Left lobe of liver (tissue), 2 donors: Measurements from ENCODE around the gene EMC10. TPM values are rescaled to one million over a fixed set of nuclear protein-coding genes. Genes with fewer than 3 reads are reported as not detected.

Source experiments
- ATAC-seq: fragments of 200-7000 bp; cut with Tn5 transposase; one replicate; pipeline ENCODE4 v1.9.1; 2020; ENCODE audit warnings: mild to moderate bottlenecking, moderate library complexity
- DNase-seq: peaks from one replicate; pipeline ENCODE4 v3.0.0-alpha.2; 2020; ENCODE audit warnings: low spot score
- total RNA-seq: library from RNA; stranded (reverse); gene quantifications from one replicate; pipeline ENCODE4 v1.2.1, GENCODE V29; 2021
- donor health status: DM: no; HTN: no; CAD: no; lungs with moderate emphysema.
- donor health status: DM: no; HTN: yes; CAD: no.

The EMC10 gene
- total RNA-seq, 1 donor from 2014 or later, result 55.2 TPM

DNA sequence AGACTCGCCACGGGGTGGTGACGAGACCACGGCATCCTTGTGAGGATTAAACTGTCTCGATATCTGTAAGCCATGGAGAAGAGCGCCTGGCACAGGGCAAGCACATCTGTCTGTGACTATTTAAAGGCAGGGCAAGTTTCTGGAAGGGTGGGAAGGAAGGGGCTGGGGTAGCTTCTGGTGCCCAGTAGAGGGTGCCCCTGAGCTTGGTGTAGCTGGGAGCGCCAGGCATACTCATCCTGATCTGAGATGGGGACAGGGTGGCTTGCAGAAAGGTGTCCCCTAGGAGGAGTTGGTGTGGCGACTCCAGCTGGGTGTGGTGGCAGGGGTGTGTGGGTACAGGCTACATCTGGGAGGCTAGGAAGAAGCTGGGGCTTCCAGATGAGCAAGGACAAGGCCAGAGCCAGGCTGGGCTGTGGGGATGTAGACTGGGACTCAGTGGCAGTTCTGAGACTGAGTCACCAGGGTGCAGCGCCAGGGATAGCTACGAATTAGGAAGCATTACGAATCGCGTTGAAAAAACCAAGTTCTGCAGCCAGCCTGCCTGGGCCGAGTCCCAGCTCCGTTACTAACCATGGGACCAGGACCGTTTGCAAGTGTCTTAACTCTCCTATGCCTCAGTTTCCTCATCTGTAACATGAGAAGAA lies 60.5 kb downstream of the EMC10 start:
- ATAC-seq (peak; percentile 19), DNase-seq (no peak)

DNA sequence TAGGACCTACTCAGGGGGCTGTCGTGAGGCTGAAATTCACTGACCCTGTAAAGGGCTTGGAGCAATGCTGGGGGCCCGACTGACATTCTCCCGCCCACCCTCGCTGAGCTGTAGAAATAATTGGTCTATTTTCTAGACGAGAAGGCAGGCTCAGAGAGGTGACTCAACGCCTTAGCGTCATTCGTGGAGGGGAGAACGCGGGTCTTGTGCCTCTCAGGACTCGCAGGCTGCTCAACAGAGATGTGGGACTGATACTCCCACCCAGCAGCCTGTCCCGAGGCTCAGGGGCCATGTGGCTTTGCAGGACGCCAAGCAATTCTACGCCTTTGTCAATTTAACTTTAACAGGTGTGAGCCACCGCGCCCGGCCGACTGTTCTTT lies 61.0 kb downstream of the EMC10 start:
- ATAC-seq (no peak), DNase-seq (no peak)

DNA sequence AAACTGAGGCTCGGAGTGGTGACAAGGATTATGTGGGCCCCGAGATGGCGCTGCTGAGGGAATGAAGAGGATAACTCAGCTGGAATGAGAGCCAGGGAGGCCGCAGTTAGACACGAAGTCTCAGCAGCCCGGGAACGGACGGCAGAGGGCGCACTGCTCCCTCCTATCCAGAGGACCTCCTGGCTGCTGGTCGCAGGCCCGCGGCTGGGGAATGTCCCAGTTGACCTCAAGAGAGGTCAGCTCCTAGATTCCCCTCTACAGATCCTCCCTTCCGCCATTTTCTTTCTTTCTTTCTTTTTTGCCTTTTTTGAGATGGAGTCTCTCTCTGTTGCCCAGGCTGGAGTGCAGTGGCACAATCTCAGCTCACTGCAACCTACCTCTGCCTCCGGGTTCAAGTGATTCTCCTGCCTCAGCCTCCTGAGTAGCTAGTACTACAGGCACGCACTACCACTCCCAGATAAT lies 61.5 kb downstream of the EMC10 start:
- ATAC-seq (peak; percentile 86), DNase-seq (peak; percentile 62)

Other genes starting within 250 kb of the EMC10 start
- gene KCNC3, start 147.1 kb upstream of the EMC10 start, total RNA-seq, result 4.0 TPM
- gene NAPSA, start 110.9 kb upstream of the EMC10 start, total RNA-seq, result 3.3 TPM
- 32.2 TPM for gene NR1H2, start 100.0 kb upstream of the EMC10 start, total RNA-seq
- gene POLD1, start 92.2 kb upstream of the EMC10 start, total RNA-seq, result 8.2 TPM
- gene SPIB, start 57.6 kb upstream of the EMC10 start, total RNA-seq, result not detected
- not detected for gene MYBPC2, start 43.6 kb upstream of the EMC10 start, total RNA-seq
- 1.8 TPM for gene GARIN5A, start 341 bp downstream of the EMC10 start, total RNA-seq
- gene JOSD2, start 34.7 kb downstream of the EMC10 start, total RNA-seq, result 22.8 TPM
- gene ASPDH, start 37.4 kb downstream of the EMC10 start, total RNA-seq, result 61.1 TPM
- 0.53 TPM for gene LRRC4B, start 91.9 kb downstream of the EMC10 start, total RNA-seq
- gene SYT3, start 163.4 kb downstream of the EMC10 start, total RNA-seq, result not detected
- not detected for gene C19orf81, start 172.9 kb downstream of the EMC10 start, total RNA-seq
- 0.23 TPM for gene SHANK1, start 243.3 kb downstream of the EMC10 start, total RNA-seq
- 2.8 TPM for gene CLEC11A, start 246.9 kb downstream of the EMC10 start, total RNA-seq